HG03108 (cell line): ENCODE results near the gene PCCA.
"Not testable (repeated sequence)": the region's sequence is repeated elsewhere in the genome, so short reads cannot be mapped to it uniquely, and the experiment has no call there.

Experiments used
- ATAC-seq: cut with Tn5 transposase; IDR thresholded peaks from one replicate; pipeline ENCODE4 v1.9.1; 2021; ENCODE audit warnings: moderate library complexity; ENCODE audit not compliant: unreplicated experiment

The PCCA gene

DNA sequence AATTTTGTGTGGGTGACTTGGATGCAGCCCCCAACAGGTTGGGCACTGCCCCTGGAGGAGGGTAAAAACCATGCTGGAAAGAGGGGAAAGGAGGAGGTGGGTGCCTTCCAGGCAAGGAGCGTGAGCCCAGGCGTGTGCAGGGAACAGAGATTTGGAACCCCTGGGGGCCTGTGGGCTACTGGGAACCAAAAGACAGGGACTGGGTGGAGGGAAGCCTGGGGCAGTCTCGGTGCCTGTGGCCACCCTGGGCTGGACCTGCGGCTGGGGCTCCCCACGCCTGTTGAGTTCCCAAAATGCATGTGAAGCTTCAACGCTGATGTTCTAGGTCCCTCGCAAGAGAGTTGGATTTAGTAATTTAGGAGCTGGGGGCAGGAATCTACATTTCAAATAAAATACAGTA, 474.9 kb downstream of the PCCA start:
- ATAC-seq = no peak

DNA sequence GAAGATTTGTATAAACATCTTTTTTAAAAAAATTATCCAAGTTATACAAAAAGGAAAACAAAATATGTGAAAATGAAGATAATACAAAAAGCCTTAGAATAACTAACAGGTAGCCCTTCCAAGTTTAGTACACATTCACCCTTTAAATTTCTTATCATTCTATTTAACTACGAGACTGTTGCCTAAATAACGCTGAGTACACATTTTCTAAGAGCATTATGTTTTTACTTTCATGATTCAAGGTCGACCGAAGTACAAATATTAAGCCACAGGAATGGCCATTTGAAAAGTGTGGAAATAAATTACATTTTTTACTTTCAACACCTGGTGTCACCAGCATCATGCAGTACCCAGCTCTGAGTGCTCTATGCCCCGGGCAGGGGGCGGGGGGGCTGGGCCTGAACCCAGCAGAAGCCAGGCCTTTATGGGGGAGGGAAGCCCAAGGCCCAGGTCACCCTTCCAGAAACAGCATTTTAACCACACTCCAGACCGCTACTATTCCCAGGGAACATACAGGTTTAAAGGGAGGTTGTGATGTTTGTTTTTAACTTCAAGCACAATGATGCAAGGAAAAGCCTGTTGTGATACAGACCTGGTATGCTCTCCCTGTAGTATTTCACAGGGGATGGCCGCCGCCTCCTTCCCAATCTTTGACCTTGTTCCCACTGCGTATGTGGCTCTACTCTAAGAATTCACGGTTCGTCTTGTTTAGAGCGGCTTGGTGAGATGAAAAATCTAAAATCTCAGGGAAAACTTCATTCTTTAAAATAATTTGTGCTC, 475.7 kb downstream of the PCCA start:
- ATAC-seq = no peak

DNA sequence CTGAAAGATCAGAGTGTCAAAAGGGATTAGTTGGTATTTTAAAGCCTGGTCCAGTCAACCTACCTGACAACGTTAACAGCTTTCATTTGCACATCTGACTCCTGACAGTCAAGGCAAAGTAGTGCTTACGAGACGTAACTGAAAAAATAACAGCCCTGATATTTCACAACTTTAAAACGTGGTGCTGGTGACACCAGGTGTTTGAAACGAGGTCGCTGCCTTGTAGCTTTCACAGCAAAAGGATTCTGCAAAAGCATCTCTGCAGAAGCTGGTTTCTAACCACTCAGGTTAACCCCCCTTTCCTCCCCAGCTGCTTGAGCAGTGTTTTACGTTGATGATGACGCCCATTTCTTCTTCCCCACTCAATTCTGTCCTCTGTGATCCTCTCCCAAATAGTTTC, 476.4 kb downstream of the PCCA start:
- no peak for ATAC-seq

DNA sequence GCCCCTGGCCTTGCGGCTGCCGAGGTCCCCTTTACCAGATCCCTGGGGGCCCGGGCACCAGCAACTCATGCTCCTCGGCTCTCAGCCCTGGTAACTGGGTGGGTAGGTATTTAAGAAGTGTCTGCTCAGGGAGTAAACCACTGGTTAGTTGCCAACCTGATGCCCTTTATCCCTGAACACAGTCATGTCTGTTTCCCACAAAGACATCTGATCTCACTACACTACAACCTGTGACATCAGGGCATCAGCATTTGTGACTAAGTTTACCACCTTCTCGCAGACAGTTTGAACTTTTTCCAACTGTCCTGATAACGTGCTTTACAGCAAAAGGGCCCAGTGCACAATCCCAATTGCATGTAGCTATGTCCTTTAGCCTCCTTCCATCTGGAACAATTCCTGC, 477.6 kb downstream of the PCCA start:
- ATAC-seq = no peak

GRCh38 chr13:100573121-100573520, 484.2 kb downstream of the PCCA start:
- ATAC-seq = peak; percentile 82

- not testable (repeated sequence) for ATAC-seq
Measured at GRCh38 chr13:100577239-100577638, 488.3 kb downstream of the PCCA start.
